HG02943 (cell line): ENCODE data around the gene MEX3D.

ENCODE experiments used
- ATAC-seq: cut with Tn5 transposase; IDR thresholded peaks from one replicate; pipeline ENCODE4 v1.9.1; 2021; ENCODE audit warnings: mild to moderate bottlenecking, low read depth, moderate library complexity; ENCODE audit not compliant: unreplicated experiment

Gene MEX3D

GRCh38 chr19:1568320-1569019 is at the start of gene MEX3D:
TSS of gene MEX3D (minus strand) at chr19:1568325. CDS start at chr19:1568058, 267 bp downstream.
- no peak for ATAC-seq

- ATAC-seq: no peak
These were observed 48.8 kb upstream of the MEX3D start for GRCh38 chr19:1616875-1617274.

GRCh38 chr19:1616396-1616795 is 48.3 kb upstream of the MEX3D start:
- ATAC-seq: no peak

GRCh38 chr19:1615156-1615765 is 47.1 kb upstream of the MEX3D start:
- ATAC-seq: no peak

- ATAC-seq: no peak
These were observed 45.9 kb upstream of the MEX3D start for GRCh38 chr19:1613808-1614570.

GRCh38 chr19:1613146-1613545 is 45.0 kb upstream of the MEX3D start:
- no peak for ATAC-seq

- no peak for ATAC-seq
These were observed 44.3 kb upstream of the MEX3D start for GRCh38 chr19:1612114-1613086.

- no peak for ATAC-seq
These were observed 43.2 kb upstream of the MEX3D start for GRCh38 chr19:1611353-1611752.

GRCh38 chr19:1610579-1610978 is 42.5 kb upstream of the MEX3D start:
- no peak for ATAC-seq

GRCh38 chr19:1609680-1610474 is 41.8 kb upstream of the MEX3D start:
- ATAC-seq: no peak

GRCh38 chr19:1609103-1609396 is 40.9 kb upstream of the MEX3D start:
- ATAC-seq: no peak

- no peak for ATAC-seq
These were observed 40.4 kb upstream of the MEX3D start for GRCh38 chr19:1608359-1609102.

GRCh38 chr19:1606138-1606651 is 38.1 kb upstream of the MEX3D start:
- ATAC-seq: no peak

GRCh38 chr19:1605236-1606137 is 37.4 kb upstream of the MEX3D start, which contains the start of gene UQCR11:
TSS of gene UQCR11 (minus strand) at chr19:1605462. CDS start at chr19:1605409, 53 bp downstream.
- peak; percentile 80 for ATAC-seq

GRCh38 chr19:1602091-1602707 is 34.1 kb upstream of the MEX3D start:
- no peak for ATAC-seq

GRCh38 chr19:1601613-1602064 is 33.5 kb upstream of the MEX3D start:
- no peak for ATAC-seq

GRCh38 chr19:1599460-1599846 is 31.3 kb upstream of the MEX3D start:
- ATAC-seq: no peak
